HG03378 (cell line): ENCODE data around the gene PRKCZ.
"Not testable (repeated sequence)": the region's sequence is repeated elsewhere in the genome, so short reads cannot be mapped to it uniquely, and the experiment has no call there.

Experiments
- ATAC-seq: cut with Tn5 transposase; IDR thresholded peaks from one replicate; pipeline ENCODE4 v1.9.1; 2021; ENCODE audit warnings: mild to moderate bottlenecking, moderate library complexity; ENCODE audit not compliant: unreplicated experiment

PRKCZ gene

GRCh38 chr1:2130156-2130555 lies 79.9 kb downstream of the PRKCZ start:
- no peak for ATAC-seq

- no peak for ATAC-seq
These were observed 80.7 kb downstream of the PRKCZ start for GRCh38 chr1:2130871-2131289.

DNA sequence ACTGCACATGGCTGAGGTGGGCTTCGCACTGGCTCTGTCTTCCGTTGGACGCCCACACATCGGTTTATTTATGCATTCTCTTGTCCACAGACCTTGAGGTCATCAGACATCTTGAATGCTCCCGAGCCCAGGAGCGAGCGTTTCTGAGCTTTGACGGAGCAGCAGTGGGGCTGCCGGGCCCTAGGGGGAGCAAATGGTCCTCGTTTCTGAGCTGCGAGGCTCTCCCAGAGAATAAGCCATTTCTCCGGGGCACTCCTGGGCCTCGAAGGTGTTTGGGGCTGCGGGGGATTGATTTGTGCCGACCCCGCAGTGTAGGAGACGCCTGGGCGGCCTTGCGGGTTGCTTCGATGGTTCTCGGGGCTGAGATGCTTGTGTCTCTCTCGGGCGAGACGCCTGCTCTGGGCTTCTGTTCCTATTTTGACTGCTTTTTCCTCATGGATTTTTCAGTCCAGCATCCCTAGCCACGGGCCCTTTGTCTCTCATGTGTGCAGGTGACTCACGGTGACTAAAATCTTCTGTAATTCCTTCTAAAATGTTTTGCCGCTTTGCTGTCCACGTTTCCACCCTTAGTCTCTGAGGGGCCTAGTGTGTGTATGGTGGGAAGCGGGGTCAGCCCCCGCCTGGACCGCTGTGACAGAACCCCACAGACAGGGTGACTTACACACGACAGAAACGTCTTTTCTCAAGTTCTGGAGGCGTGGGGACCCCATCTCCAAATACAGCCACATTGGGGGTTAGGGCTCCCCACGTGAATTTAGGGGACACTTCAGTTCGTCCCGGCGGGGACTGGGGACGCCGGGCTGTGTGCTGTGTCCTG lies 82.2 kb downstream of the PRKCZ start:
- no peak for ATAC-seq

DNA sequence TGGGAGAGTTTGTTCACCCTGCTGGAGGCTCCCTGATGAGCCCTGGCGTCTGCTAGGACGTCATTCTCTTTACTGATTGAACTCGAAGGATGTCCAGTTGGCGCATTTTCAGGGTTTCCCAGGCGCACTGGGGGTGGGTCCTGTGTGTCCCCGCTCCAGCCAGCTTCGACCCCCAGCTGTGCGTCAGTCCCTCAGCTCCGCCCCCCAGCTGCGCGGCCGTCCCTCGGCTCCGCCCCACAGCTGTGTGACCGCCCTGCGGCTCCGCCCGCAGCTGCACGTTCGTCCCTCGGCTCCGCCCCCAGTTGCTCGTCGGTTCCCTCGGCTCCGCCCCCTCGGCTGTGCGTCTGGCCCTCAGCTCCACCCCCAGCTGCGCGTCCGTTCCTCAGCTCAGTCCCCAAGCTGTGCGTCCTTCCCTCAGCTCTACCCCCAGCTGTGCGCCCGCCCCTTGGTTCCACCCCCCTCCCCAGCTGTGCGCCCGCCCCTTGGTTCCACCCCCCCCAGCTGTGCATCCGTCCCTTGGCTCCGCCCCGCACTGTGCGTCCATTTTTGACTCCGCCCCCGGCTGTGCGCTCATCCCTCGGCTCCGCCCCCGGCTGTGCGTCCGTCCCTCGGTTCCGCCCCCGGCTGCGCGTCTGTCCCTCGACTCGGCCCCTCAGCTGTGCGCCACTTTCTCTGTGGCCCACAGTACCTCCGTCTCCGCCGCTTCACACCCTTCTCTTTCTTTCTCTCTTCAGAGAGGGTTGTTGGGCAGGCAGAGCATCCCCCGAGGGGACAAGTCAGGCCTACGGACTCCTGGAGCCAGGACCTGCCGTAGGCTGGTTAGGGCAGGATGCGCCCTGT lies 83.0 kb downstream of the PRKCZ start:
- ATAC-seq, result peak; percentile 63

DNA sequence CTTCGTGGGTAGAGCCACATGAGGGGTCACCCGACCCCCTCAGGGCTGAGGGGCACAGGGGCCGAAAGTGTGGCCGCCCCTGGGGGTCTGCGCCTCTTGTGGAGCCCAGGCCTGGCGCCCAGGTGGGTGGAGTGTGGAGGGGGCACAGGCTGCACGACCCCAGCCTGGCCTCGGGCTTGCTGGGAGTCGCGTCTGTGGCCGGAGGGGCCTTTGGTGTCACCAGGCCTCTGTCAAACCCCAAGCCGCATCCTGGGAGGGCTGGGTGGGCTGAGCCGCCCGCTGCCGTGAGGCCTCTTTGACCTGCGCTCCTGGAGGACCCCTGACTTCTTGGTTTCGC lies 83.6 kb downstream of the PRKCZ start:
- no peak for ATAC-seq

GRCh38 chr1:2134266-2134620 lies 84.0 kb downstream of the PRKCZ start:
- ATAC-seq, result no peak

GRCh38 chr1:2134621-2135307 lies 84.6 kb downstream of the PRKCZ start:
- no peak for ATAC-seq

DNA sequence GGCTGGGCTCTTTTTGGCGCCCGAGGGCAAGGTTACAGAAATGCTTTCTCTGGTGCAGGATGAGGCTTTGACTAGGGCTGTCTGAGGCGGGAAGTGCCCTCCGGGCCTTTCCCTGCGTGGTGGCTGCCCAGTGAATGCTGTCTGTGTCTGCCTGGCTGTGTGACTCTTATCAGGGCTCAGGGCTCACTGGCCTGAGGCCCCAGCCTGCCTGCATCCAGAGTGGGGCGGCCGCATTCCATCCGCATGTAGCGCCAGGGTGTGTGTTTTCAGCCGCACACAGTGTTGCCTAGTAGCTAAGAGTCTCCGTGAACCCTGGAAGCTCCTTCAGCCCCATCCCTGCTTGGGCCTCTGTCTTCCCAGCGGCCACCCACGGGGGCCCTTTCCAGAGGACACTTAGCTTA lies 85.2 kb downstream of the PRKCZ start:
- ATAC-seq, result no peak

- no peak for ATAC-seq
These were observed 85.7 kb downstream of the PRKCZ start for GRCh38 chr1:2135941-2136340.

DNA sequence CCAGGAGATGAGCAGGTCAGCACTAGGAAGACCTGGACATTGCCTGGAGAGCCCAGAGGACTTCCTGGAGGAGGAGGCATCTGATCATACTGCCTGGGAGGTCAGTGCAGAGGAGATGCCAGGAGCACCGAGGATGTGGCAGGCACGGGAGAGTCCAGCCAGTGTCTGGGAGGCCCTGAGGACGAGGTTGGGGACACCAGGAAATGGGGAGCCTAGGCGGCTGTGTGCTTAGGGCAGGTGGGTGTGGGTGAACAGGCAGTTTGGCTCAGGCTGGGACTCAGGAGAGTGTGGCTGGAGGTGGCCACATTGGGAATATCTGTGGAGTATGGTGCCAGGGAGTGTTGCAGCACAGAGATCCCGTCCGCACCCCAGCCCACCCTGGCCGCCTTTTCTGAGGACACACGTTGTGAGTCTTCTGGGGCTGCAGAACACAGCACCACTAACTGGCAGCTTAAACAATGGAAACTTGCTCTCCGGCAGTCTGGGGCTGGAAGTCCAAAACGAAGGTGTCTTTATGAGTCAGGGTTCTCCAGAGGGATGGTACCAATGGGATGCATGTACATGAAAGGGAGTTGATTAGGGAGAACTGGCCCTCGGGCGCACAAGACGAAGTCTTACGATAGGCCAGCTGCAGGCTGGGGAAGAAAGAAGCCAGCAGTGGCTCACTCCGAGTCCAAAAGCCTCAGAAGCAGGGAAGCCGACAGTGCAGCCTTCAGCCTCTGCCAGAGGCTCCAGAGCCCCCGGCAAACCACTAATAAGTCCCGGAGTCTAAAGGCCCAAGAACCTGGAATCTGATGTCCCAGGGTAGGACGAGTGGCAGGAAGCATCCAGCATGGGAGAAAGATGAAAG lies 86.4 kb downstream of the PRKCZ start:
- ATAC-seq, result no peak

GRCh38 chr1:2137257-2138121 lies 87.3 kb downstream of the PRKCZ start:
- no peak for ATAC-seq

DNA sequence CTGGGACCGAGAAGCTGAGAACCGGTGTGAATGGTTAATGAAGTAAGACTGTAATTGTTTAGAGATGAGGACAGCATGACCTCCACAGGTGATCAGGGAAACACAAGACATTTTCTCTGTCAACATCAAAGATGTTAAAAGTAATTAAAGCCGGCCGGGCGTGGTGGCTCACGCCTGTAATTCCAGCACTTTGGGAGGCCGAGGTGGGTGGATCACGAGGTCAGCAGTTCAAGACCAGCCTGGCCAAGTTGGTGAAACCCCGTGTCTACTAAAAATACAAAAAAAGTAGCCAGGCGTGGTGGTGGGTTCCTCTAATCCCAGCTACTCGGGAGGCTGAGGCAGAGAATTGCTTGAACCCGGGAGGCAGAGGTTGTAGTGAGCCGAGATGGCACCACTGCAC lies 88.9 kb downstream of the PRKCZ start:
- not testable (repeated sequence) for ATAC-seq

DNA sequence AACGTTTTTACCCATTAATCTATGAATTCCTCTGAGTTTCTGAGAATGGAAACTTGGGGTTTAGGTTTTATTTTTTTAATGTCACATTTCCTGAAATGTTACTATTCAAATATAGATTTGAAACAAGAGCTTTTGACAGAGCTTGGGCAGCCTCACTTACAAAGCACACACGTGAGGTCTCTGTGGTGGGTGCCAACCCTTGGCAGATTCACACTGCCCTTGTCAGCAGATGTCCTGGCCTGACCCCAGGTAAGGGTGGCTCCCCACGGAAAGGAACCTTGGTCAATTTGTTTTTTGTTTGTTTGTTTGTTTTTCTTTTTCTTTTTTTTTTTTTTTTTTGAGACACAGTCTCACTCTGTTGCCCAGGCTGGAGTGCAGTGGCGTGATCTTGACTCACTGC lies 90.8 kb downstream of the PRKCZ start:
- ATAC-seq, result no peak

DNA sequence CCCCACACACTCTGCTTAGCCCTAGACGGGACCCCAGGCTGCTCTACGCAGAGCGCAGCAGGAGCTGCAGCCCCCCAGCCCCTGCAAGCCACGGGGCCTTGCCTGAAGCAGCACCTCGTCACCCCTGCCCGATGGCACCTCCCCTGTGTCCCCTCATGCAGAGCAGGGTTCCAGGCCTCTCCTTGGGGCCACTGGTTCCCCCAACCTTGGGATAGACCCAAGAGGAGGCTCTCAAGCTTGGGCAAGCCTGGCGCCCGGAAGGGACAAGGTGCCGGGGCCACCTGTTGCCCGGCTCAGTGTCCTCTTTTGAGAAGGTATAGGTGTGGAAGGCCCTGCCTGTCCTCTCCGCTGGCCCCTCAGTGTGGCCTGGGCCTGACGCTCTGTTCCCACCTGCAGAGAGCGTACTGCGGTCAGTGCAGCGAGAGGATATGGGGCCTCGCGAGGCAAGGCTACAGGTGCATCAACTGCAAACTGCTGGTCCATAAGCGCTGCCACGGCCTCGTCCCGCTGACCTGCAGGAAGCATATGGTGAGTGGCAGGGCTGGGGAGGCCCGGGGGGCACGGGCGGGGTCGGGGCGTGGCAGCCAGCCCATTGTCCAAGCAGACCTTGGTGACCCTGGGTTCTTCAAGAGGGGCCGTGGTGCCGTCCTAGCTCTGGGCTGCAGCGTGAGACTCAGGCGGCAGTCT lies 93.7 kb downstream of the PRKCZ start:
- no peak for ATAC-seq

- no peak for ATAC-seq
These were observed 94.4 kb downstream of the PRKCZ start for GRCh38 chr1:2144501-2145090.

GRCh38 chr1:2145946-2146835 lies 96.0 kb downstream of the PRKCZ start:
- ATAC-seq, result no peak

GRCh38 chr1:2146836-2147517 lies 96.8 kb downstream of the PRKCZ start:
- no peak for ATAC-seq
